HepG2 (cell line): ENCODE data around the gene TRMT112. TPM values are rescaled to one million over a fixed set of nuclear protein-coding genes. Genes with fewer than 3 reads are reported as not detected.

Experiments used
- ATF3 ChIP-seq: sonication (generic); formaldehyde crosslinking; IDR thresholded peaks from 2 replicates; pipeline ENCODE4 v1.4.0; 2020; ENCODE audit warnings: missing genetic modification reagents
- BHLHE40 ChIP-seq: IDR thresholded peaks from 2 replicates; pipeline ENCODE4 v1.6.1; 2011; ENCODE audit warnings: low read length, improper control_type of control experiment
- DNMT3B ChIP-seq: conservative IDR thresholded peaks from 2 replicates; pipeline ENCODE4 v1.6.1; 2016; ENCODE audit warnings: missing biosample characterization, control low read depth
- DPF2 ChIP-seq: sonication (generic); formaldehyde crosslinking; IDR thresholded peaks from 2 replicates; pipeline ENCODE4 v1.4.0; 2020; ENCODE audit warnings: mild to moderate bottlenecking, low read depth, missing genetic modification reagents, borderline replicate concordance
- ETV5 ChIP-seq: IDR thresholded peaks from 2 replicates; pipeline ENCODE4 v1.6.1; 2018; ENCODE audit warnings: missing biosample characterization, missing genetic modification reagents, inconsistent platforms, borderline replicate concordance
- FOXA1 ChIP-seq, 2 experiments: fragments of 450-650 bp in 1 of 2; sonication (generic) in 1 of 2; formaldehyde crosslinking in 1 of 2; IDR thresholded peaks; 2 replicates each; pipeline versions ENCODE4 v1.4.0 to v1.6.1; 2016 to 2020; ENCODE audit warnings: missing genetic modification reagents in 1 of 2
- FOXM1 ChIP-seq: sonication (generic); formaldehyde crosslinking; IDR thresholded peaks from 2 replicates; pipeline ENCODE4 v1.5.0; 2020; ENCODE audit warnings: missing genetic modification reagents
- HOXD1 ChIP-seq: sonication (generic); formaldehyde crosslinking; IDR thresholded peaks from 2 replicates; pipeline ENCODE4 v1.5.0; 2020; ENCODE audit warnings: missing genetic modification reagents
- IRF9 ChIP-seq: sonication (generic); formaldehyde crosslinking; IDR thresholded peaks from 2 replicates; pipeline ENCODE4 v1.8.0; 2022; ENCODE audit warnings: missing genetic modification reagents, mild to moderate bottlenecking, borderline replicate concordance
- MBNL3 ChIP-seq: fragments of 250-450 bp; sonication (Bioruptor Pico); conservative IDR thresholded peaks from 2 replicates; pipeline ENCODE4 v1.8.0; 2022; ENCODE audit warnings: mild to moderate bottlenecking, inconsistent platforms
- PPARG ChIP-seq: conservative IDR thresholded peaks from 2 replicates; pipeline ENCODE4 v1.6.1; 2016; ENCODE audit warnings: missing biosample characterization, missing genetic modification reagents
- RBM39 ChIP-seq: fragments of 200-400 bp; formaldehyde crosslinking; IDR thresholded peaks from one replicate; pipeline ENCODE4 v1.6.1; 2018; ENCODE audit warnings: antibody characterized with exemption, mild to moderate bottlenecking, low read depth, low read length; ENCODE audit not compliant: poor library complexity, severe bottlenecking
- SP4 ChIP-seq: sonication (generic); formaldehyde crosslinking; IDR thresholded peaks from 2 replicates; pipeline ENCODE4 v1.8.1; 2023; ENCODE audit warnings: mild to moderate bottlenecking, missing genetic modification reagents
- SRY ChIP-seq: sonication (generic); formaldehyde crosslinking; IDR thresholded peaks from 2 replicates; pipeline ENCODE4 v1.8.0; 2022; ENCODE audit warnings: mild to moderate bottlenecking, missing genetic modification reagents
- THAP8 ChIP-seq: sonication (generic); formaldehyde crosslinking; IDR thresholded peaks from 2 replicates; pipeline ENCODE4 v1.5.1; 2020; ENCODE audit warnings: missing genetic modification reagents, mild to moderate bottlenecking, borderline replicate concordance
- ZBTB20 ChIP-seq: sonication (generic); formaldehyde crosslinking; IDR thresholded peaks from 2 replicates; pipeline ENCODE4 v1.8.1; 2023; ENCODE audit warnings: missing genetic modification reagents, low read depth, mild to moderate bottlenecking, borderline replicate concordance
- ZNF230 ChIP-seq: sonication (generic); formaldehyde crosslinking; IDR thresholded peaks from 2 replicates; pipeline ENCODE4 v1.4.0; 2020; ENCODE audit warnings: mild to moderate bottlenecking, missing genetic modification reagents
- ZNF232 ChIP-seq: sonication (generic); formaldehyde crosslinking; IDR thresholded peaks from 2 replicates; pipeline ENCODE4 v1.4.0; 2020; ENCODE audit warnings: missing genetic modification reagents, borderline replicate concordance
- ZNF235 ChIP-seq: sonication (generic); formaldehyde crosslinking; IDR thresholded peaks from 2 replicates; pipeline ENCODE4 v1.8.1; 2023; ENCODE audit warnings: mild to moderate bottlenecking, missing genetic modification reagents, borderline replicate concordance
- ZNF274 ChIP-seq: sonication (generic); formaldehyde crosslinking; IDR thresholded peaks from 2 replicates; pipeline ENCODE4 v1.5.1; 2020; ENCODE audit warnings: mild to moderate bottlenecking, missing genetic modification reagents
- ZNF607 ChIP-seq: sonication (generic); formaldehyde crosslinking; IDR thresholded peaks from 2 replicates; pipeline ENCODE4 v1.5.1; 2020; ENCODE audit warnings: missing genetic modification reagents, mild to moderate bottlenecking, borderline replicate concordance
- ZNF740 ChIP-seq: sonication (generic); formaldehyde crosslinking; IDR thresholded peaks from 2 replicates; pipeline ENCODE4 v1.4.0; 2020; ENCODE audit warnings: missing genetic modification reagents
- polyA plus RNA-seq, 8 experiments: library from polyadenylated mRNA; depleted of rRNA in 3 of 8; stranded (reverse) in 7 of 8; unstranded in 1 of 8; fragments of >200 nt; fragmentation: Illumina TruSeq in 4 of 8; extraction: Trizol in 4 of 8; gene quantifications; 2 replicates each; pipeline versions ENCODE4 v1.2.1 to v1.2.3, GENCODE V29; 2011 to 2016; ENCODE audit warnings: low read depth in 4 of 8, missing spikeins in 1 of 8, mixed read lengths in 1 of 8; ENCODE audit not compliant: insufficient read depth in 1 of 8
- total RNA-seq, 5 experiments: library from RNA; depleted of rRNA; stranded (reverse); fragments of >200 nt; fragmentation: Illumina TruSeq; extraction: Trizol; gene quantifications; 2 replicates each; pipeline ENCODE4 v1.2.3, GENCODE V29; 2016; ENCODE audit warnings: low read depth in 1 of 5
- TF ChIP-seq, protein P1 (sequence below): sonication (generic); formaldehyde crosslinking; IDR thresholded peaks from 2 replicates; pipeline ENCODE4 v1.5.1; 2020; ENCODE audit warnings: mild to moderate bottlenecking, missing genetic modification reagents, moderate library complexity

The TRMT112 gene
- total and polyA plus RNA-seq, 2 of the 13 experiments (the other 11 are each of a cell fraction or from before 2014, with no cell fraction given): 186 to 409 TPM

DNA sequence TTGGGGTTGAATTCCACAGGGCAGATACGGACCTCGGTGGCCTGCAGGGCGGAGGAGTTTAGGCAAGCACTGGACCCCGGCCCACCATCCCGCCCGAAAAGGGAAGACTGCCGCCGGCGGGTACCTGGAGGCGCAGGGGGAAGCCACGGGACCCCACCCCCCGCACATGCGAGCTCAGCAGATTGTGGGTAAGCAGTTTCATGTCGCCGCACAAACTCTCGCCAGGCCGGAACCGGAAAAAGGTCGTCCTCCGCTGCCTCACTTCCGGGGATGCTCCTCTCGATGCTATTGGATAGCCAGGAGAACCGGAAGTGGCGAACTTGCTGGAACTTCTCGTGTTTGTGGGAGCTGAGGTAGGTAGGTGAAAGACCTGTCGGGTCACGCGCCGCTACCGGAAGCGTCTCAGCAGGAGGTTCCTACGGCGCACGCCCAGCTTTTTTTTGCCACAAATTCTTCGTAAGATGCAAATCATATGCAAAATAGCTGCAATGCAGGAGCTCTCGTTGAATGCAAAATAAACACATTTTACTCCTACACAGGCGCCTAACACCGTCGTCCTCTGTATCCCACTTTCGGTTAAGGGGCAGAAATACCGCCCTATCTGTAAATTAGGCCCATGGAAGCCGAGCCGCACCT lies at the start of gene TRMT112 (continued):
- no peak for TF ChIP-seq DPF2 (CRISPR knock-in tag)
- TF ChIP-seq SRY: no peak
- TF ChIP-seq DNMT3B (CRISPR knock-in tag): peak; percentile 36; the same call in 1 of the 2 replicates
- TF ChIP-seq ZNF274 (CRISPR knock-in tag): no peak; the same call in 1 of the 2 replicates
- peak; percentile 78; the same call in 1 of the 2 replicates for TF ChIP-seq HOXD1
- no peak for TF ChIP-seq THAP8 (CRISPR knock-in tag)
- peak; percentile 65 for TF ChIP-seq BHLHE40
- no peak for TF ChIP-seq FOXM1 (CRISPR knock-in tag)
- TF ChIP-seq ZNF740 (CRISPR knock-in tag): peak; percentile 57; the same call in 1 of the 2 replicates
- TF ChIP-seq ATF3 (CRISPR knock-in tag): 0 out of 2 replicates have a peak, but pooled peaks have one; percentile 21
- peak; percentile 79 for TF ChIP-seq RBM39
- TF ChIP-seq, protein P1, sequence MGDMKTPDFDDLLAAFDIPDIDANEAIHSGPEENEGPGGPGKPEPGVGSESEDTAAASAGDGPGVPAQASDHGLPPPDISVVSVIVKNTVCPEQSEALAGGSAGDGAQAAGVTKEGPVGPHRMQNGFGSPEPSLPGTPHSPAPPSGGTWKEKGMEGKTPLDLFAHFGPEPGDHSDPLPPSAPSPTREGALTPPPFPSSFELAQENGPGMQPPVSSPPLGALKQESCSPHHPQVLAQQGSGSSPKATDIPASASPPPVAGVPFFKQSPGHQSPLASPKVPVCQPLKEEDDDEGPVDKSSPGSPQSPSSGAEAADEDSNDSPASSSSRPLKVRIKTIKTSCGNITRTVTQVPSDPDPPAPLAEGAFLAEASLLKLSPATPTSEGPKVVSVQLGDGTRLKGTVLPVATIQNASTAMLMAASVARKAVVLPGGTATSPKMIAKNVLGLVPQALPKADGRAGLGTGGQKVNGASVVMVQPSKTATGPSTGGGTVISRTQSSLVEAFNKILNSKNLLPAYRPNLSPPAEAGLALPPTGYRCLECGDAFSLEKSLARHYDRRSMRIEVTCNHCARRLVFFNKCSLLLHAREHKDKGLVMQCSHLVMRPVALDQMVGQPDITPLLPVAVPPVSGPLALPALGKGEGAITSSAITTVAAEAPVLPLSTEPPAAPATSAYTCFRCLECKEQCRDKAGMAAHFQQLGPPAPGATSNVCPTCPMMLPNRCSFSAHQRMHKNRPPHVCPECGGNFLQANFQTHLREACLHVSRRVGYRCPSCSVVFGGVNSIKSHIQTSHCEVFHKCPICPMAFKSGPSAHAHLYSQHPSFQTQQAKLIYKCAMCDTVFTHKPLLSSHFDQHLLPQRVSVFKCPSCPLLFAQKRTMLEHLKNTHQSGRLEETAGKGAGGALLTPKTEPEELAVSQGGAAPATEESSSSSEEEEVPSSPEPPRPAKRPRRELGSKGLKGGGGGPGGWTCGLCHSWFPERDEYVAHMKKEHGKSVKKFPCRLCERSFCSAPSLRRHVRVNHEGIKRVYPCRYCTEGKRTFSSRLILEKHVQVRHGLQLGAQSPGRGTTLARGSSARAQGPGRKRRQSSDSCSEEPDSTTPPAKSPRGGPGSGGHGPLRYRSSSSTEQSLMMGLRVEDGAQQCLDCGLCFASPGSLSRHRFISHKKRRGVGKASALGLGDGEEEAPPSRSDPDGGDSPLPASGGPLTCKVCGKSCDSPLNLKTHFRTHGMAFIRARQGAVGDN: peak; percentile 87
- TF ChIP-seq MBNL3 (CRISPR knock-in tag): no peak
- no peak for TF ChIP-seq ZBTB20 (CRISPR knock-in tag)
- TF ChIP-seq ZNF232 (CRISPR knock-in tag): no peak; the same call in 1 of the 2 replicates
- peak; percentile 72 for TF ChIP-seq IRF9 (CRISPR knock-in tag)
- TF ChIP-seq FOXA1 (IDR thresholded peaks at IDR 0.05): no peak
- no peak for TF ChIP-seq FOXA1 (CRISPR knock-in tag; IDR thresholded peaks at IDR 0.05)
- TF ChIP-seq ZNF230: 0 out of 2 replicates have a peak, but pooled peaks have one; percentile 1
- peak; percentile 49; the same call in 1 of the 2 replicates for TF ChIP-seq PPARG
- peak; percentile 83 for TF ChIP-seq SP4 (CRISPR knock-in tag)
- peak; percentile 91 for TF ChIP-seq ETV5 (CRISPR knock-in tag)
- peak; percentile 57; the same call in 1 of the 2 replicates for TF ChIP-seq ZNF235 (CRISPR knock-in tag)
- peak; percentile 43; the same call in 1 of the 2 replicates for TF ChIP-seq ZNF607 (CRISPR knock-in tag)
